ENCODE results near the gene CBY1. TPM values are rescaled to one million over a fixed set of nuclear protein-coding genes. Genes with fewer than 3 reads are reported as not detected.

The CBY1 gene
- total RNA-seq, 2 donors from 2014 or later = 40.7 to 60.9 TPM

DNA sequence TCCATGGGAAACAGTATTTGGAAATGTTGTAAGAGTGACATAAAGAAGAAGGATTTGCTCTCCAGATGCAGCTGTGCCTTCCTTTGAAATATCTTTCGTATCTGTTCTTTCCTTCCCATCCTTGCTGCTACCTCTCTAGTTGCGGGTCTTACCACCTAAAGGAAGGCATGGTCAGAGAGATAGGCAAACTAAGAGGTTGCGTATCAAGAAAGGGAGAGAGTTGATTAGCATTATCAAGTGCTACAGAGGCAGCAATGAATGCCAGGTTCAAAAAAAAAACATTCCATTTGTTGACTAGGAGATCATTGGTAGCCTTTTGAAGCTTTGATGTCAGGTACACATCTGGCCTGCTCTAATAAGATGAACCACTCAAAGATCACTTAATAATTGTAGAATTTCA, 53.9 kb downstream of the CBY1 start:
- Histone ChIP-seq H3K4me1 (ENCODE audit: control insufficient read depth, insufficient read depth, low read length) (peaks cover 20% of the 10 kb centered on the region), H3K36me3 (ENCODE audit: control insufficient read depth, insufficient read depth, low read length) (peaks cover 24% of the 10 kb centered on the region), H3K27me3 (ENCODE audit: control insufficient read depth, insufficient read depth, low read length, poor library complexity, severe bottlenecking) (no peaks in the 10 kb centered on the region), H3K4me3 (ENCODE audit: low read length) (no peak overlapping the region), H3K9me3 (ENCODE audit: control insufficient read depth, low read length) (no peaks in the 10 kb centered on the region), H3K27ac (ENCODE audit: low read depth, low read length) (no peak overlapping the region), H3K9ac (ENCODE audit: extremely low read depth, low read length, poor library complexity, severe bottlenecking) (no peak overlapping the region)
- TF ChIP-seq CTCF (conservative IDR thresholded peaks at IDR 0.05) = no peak
- Mint-ChIP-seq H3K4me1 (peaks cover 68% of the 10 kb centered on the region), H3K36me3 (ENCODE audit: low read depth) (peaks cover 4% of the 10 kb centered on the region), H3K27me3 (ENCODE audit: insufficient read depth) (no peaks in the 10 kb centered on the region), H3K27ac (no peak overlapping the region), H3K9me3 (no peaks in the 10 kb centered on the region), H3K4me3 (no peak overlapping the region)
- whole genome bisulfite sequencing, 2 experiments (ENCODE audit: insufficient coverage in 1 of 2, insufficient read length in 1 of 2) = 90 to 100% methylated on average over 1 to 3 of the region's 3 CpGs
- DNase-seq = no peak

GRCh38 chr22:38710866-38711265, 54.4 kb downstream of the CBY1 start:
- no peak overlapping the region for H3K27ac ChIP-seq (ENCODE audit: low read depth, low read length)
- Mint-ChIP-seq H3K4me1 (peaks cover 70% of the 10 kb centered on the region), H3K27ac (no peak overlapping the region), H3K27me3 (ENCODE audit: insufficient read depth) (no peaks in the 10 kb centered on the region), H3K36me3 (ENCODE audit: low read depth) (peaks cover 8% of the 10 kb centered on the region), H3K9me3 (no peaks in the 10 kb centered on the region), H3K4me3 (no peak overlapping the region)
- peaks cover 20% of the 10 kb centered on the region for H3K4me1 ChIP-seq (ENCODE audit: control insufficient read depth, insufficient read depth, low read length)
- H3K4me3 ChIP-seq (ENCODE audit: low read length) = no peak overlapping the region
- no peak for DNase-seq
- peaks cover 29% of the 10 kb centered on the region for H3K36me3 ChIP-seq (ENCODE audit: control insufficient read depth, insufficient read depth, low read length)
- WGBS, 2 experiments (ENCODE audit: insufficient coverage in 1 of 2, insufficient read length in 1 of 2) = 95% methylated on average over 3 of the region's 3 CpGs; no CpG with 5 or more reads in 1 of the 2 experiments
- H3K9me3 ChIP-seq (ENCODE audit: control insufficient read depth, low read length) = no peaks in the 10 kb centered on the region
- H3K9ac ChIP-seq (ENCODE audit: extremely low read depth, low read length, poor library complexity, severe bottlenecking) = no peak overlapping the region
- no peaks in the 10 kb centered on the region for H3K27me3 ChIP-seq (ENCODE audit: control insufficient read depth, insufficient read depth, low read length, poor library complexity, severe bottlenecking)
- TF ChIP-seq CTCF (conservative IDR thresholded peaks at IDR 0.05) = no peak

GRCh38 chr22:38712486-38713207, 56.2 kb downstream of the CBY1 start:
- Mint-ChIP-seq H3K4me1 (peaks cover 59% of the 10 kb centered on the region), H3K9me3 (no peaks in the 10 kb centered on the region), H3K4me3 (no peak overlapping the region), H3K27me3 (ENCODE audit: insufficient read depth) (no peaks in the 10 kb centered on the region), H3K27ac (peak overlapping the region; percentile 88), H3K36me3 (ENCODE audit: low read depth) (peaks cover 22% of the 10 kb centered on the region)
- peak overlapping the region; percentile 70 for H3K9ac ChIP-seq (ENCODE audit: extremely low read depth, low read length, poor library complexity, severe bottlenecking)
- H3K36me3 ChIP-seq (ENCODE audit: control insufficient read depth, insufficient read depth, low read length) = peaks cover 46% of the 10 kb centered on the region
- peaks cover 20% of the 10 kb centered on the region for H3K4me1 ChIP-seq (ENCODE audit: control insufficient read depth, insufficient read depth, low read length)
- no peak for TF ChIP-seq CTCF (conservative IDR thresholded peaks at IDR 0.05)
- no peaks in the 10 kb centered on the region for H3K9me3 ChIP-seq (ENCODE audit: control insufficient read depth, low read length)
- peak overlapping the region; percentile 62 for H3K27ac ChIP-seq (ENCODE audit: low read depth, low read length)
- peak overlapping the region; percentile 47 for H3K4me3 ChIP-seq (ENCODE audit: low read length)
- 47 to 53% methylated on average over 9 to 11 of the region's 11 CpGs for WGBS, 2 experiments (ENCODE audit: insufficient coverage in 1 of 2, insufficient read length in 1 of 2)
- H3K27me3 ChIP-seq (ENCODE audit: control insufficient read depth, insufficient read depth, low read length, poor library complexity, severe bottlenecking) = no peaks in the 10 kb centered on the region
- DNase-seq = peak; percentile 87
